GM12872 (cell line): ENCODE measurements around the gene ANTKMT.

Source experiments
- TF ChIP-seq, protein P1 (sequence below): IDR thresholded peaks from 3 replicates; pipeline ENCODE4 v1.5.1; 2011; ENCODE audit warnings: low read depth, mild to moderate bottlenecking, low read length, moderate library complexity; ENCODE audit not compliant: insufficient read depth

ANTKMT gene

DNA sequence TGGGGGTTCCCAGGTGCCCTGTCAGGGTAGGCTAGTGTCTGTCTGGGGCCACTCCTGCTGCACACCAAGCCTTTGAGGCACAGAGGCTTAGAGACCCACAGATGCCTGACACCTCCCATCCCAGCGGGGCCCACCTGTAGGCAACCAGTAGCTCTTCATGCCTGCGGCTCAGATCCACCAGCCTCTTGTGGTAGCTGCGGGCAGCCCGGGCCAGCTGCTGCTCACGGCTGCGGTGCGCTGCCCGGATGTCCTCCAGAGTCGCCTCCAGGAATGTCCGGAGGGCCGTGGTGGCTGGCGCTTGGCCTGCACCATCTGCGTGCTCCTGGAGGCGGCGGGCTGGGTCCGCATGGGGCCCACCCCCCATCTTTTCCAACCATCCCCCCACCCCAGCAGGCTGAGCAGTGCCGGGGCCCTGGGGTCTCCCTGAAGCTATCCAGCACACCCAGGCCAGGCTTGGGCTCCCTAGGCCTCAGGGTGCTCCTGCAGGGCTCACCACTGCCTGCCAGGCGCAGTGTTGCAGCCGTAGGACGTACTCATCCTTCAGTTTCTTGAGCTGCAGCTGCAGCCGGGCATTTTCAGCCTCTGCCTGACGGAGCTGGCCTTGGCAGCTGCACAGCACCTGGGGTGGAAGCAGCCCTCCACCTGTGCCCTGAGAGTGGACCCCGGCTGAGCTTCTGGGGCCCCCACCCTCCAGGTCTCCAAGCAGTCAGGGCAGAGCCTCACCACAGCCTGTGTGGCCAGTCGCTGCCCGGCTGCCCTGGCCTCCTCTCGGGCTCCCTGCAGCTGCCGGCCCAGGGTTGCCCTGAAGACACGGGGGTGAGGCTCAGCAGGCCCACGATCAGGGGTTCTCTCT is 3.5 kb downstream of the ANTKMT start:
- TF ChIP-seq, protein P1, sequence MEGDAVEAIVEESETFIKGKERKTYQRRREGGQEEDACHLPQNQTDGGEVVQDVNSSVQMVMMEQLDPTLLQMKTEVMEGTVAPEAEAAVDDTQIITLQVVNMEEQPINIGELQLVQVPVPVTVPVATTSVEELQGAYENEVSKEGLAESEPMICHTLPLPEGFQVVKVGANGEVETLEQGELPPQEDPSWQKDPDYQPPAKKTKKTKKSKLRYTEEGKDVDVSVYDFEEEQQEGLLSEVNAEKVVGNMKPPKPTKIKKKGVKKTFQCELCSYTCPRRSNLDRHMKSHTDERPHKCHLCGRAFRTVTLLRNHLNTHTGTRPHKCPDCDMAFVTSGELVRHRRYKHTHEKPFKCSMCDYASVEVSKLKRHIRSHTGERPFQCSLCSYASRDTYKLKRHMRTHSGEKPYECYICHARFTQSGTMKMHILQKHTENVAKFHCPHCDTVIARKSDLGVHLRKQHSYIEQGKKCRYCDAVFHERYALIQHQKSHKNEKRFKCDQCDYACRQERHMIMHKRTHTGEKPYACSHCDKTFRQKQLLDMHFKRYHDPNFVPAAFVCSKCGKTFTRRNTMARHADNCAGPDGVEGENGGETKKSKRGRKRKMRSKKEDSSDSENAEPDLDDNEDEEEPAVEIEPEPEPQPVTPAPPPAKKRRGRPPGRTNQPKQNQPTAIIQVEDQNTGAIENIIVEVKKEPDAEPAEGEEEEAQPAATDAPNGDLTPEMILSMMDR, result no peak

DNA sequence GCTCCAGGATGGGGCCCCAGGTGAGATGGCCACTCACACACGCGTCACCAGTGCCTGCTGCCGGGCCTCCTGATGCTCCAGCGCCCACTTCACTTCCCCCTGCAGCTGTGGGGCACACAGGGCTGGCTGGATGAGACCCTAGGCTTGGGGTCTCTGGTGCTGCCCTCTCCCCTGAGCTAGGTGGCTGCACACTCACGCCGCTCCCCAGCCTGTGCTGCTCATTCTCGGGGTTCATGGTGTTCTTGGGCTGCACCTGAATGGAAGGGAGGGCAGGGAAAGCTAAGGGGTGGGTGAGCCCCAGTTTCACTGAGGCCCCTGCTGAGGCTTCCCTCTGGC is 4.1 kb downstream of the ANTKMT start:
- TF ChIP-seq, protein P1, result no peak

DNA sequence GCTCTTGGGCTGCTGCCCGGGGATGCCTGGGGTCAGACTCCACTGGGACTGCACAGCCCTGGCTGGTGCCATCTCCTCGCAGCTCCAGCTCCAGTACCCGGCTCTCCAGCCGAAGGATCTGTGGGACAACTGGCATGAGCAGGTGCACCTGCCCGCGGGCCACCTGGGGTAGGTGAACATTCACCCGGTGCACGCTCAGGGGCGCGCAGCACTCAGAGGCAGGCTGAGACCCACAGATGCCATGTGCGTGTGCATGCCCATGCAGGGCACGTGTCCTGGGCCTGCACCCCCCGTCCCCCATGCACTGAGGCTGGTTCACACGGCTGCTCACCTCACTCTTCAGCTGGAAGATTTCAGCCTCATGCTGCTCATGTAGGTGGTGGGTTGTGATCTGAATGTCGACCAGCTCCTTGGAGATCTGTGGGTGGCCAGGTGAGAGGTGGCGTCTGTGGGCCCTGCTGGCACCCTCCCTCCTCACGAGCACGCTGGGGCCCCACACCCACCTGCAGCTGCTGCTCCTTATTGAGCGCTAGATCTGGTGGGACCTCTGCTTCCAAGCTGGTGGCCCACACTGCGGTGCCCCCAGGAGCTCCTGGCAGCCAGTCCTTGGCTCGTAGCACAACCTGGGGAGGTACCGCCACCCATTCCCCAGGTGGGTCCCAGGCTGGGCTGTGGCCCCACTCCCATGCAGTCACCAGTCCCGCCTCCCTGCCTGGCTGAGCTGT is 4.7 kb downstream of the ANTKMT start:
- TF ChIP-seq, protein P1, result no peak

DNA sequence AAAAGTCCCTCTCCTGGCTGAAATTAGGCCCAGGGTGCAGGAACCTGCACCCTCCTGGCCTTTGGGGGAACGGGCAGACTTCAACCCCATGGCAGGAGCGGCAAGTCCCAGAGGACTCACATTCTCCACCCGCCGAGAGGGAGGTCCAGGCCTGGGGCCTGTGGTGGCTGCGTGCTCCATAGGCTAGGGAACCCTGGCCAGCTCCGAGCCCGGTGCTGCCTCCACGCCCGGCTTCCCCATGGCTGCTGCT is 5.2 kb downstream of the ANTKMT start:
- TF ChIP-seq, protein P1, result no peak

DNA sequence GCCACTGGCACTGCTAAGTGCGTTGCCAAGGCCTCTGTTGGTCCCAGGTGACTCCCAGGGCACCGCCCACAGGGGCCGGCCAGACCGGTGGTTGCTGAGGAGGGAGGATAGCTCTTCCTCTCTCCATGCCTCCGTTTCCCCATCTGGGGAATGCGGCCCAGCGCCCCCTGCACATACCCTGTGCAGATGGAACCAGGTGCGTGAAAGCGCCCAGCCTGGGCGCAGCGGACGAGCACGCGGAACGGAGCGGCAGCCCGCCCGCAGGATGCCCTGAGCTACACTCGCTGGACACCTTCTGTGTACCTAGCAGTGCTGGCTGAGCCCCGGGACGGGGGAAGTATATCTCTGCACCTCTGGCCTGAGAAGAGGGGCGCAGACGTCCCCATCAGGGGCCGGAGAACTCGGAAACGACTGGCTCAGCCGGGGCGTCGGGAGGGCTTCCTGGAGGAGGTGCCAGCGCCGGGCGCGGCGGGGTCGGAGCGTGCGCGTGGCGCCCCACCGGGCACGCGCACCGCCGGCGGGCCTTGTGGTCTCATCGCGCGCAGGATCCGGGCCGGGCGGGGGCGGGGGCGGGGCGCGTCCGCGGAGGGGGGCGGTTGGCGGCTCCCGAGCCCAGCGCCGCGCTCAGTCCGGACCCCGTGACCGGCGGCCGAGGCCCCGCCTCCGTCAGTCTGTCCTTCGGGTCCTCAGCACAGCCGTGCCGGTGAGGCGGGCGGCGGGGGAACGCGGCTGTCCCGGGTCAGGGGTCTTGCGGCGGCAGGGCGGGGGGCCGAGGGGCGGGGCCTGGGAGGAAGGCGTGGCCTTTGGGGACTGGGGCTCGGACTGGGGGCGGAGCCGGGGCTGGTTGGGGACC is 5.7 kb downstream of the ANTKMT start, which contains the start of the genes CCDC78 and HAGHL:
TSS of gene CCDC78 (minus strand) at position 6 of the 853 bp plus-strand sequence. CDS start 76 bp downstream, outside the sequence.
TSS of gene HAGHL (plus strand) at position 669 of the 853 bp plus-strand sequence. CDS start 404 bp downstream, outside the sequence.
- TF ChIP-seq, protein P1, result no peak

DNA sequence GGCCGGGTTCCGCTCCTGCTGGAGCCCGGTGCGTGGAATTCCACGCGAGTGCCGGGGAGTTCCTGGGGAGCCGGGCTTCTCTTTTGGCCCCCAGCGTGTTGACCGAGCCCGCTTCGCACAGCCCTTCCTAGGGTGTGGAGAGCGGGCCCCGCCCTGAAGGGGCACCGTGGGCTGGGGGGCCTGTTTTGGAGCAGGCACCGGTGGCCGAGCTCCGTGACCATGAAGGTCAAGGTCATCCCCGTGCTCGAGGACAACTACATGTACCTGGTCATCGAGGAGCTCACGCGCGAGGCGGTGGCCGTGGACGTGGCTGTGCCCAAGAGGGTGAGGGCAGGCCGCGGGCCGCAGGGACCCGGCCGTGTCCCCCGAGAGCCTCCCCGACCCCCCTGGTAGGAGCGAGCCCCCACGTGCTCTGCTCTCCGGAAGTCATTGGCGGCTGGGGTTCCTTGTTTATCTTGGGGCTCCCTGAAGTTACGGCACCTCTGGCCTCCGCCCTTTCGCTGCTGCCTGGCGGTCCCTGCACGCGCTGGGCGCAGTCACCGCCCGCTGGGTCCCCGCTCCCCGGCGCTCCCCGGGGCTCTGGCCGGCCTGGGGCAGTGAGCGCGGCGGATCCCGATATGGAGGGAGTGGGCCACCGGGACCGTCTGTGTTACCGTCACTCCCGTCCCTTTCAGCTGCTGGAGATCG is 6.5 kb downstream of the ANTKMT start:
- TF ChIP-seq, protein P1, result no peak
